A673 (cell line): Measurements from ENCODE around the gene B4GALNT3.

ENCODE experiments used
- EZH2 ChIP-seq: fragments of 200-600 bp; sonication (generic); IDR thresholded peaks from 2 replicates; pipeline ENCODE4 v1.6.1; 2017; ENCODE audit warnings: borderline replicate concordance, low read depth, mild to moderate bottlenecking, mixed read lengths, antibody characterized with exemption, low read length; ENCODE audit not compliant: poor library complexity, severe bottlenecking
- TF ChIP-seq, protein P1 (sequence below): fragments of 300-800, 200-600 bp; sonication (generic); conservative IDR thresholded peaks from 2 replicates; pipeline ENCODE4 v1.5.1; 2017; ENCODE audit warnings: low read depth, mild to moderate bottlenecking, antibody characterized with exemption, low read length, moderate library complexity, mixed read lengths

DNA sequence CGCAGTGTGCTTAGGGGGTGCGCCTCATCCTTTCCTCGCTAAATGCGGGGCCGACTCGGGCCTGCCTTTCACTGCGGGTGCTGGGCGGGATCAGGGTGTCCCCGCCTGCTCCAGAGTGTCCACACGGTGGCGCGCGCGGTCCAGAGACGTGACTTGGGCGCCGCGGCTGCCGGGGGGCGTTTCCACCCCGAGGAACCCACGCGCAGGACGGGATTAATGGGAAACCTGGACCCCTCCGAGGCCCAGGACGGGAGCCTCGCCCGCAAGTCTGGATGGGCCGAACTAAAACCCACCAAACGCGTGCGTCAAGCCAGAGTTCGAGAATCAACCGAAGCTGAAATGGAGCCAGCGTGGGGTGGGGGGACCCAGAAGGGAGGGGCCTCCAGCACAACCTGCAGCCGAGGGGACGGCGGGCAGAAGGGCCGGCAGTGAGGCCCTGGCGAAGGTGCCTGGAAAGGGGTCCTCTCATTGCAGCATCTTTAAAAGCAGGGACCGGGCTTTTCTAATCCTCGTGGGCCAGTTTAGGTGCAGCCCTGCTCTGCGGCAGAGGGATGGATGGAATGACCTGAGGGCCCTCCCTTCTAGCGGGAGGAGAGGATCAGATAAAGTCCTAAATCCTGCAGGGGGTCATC is 110.2 kb downstream of the B4GALNT3 start:
- TF ChIP-seq, protein P1, sequence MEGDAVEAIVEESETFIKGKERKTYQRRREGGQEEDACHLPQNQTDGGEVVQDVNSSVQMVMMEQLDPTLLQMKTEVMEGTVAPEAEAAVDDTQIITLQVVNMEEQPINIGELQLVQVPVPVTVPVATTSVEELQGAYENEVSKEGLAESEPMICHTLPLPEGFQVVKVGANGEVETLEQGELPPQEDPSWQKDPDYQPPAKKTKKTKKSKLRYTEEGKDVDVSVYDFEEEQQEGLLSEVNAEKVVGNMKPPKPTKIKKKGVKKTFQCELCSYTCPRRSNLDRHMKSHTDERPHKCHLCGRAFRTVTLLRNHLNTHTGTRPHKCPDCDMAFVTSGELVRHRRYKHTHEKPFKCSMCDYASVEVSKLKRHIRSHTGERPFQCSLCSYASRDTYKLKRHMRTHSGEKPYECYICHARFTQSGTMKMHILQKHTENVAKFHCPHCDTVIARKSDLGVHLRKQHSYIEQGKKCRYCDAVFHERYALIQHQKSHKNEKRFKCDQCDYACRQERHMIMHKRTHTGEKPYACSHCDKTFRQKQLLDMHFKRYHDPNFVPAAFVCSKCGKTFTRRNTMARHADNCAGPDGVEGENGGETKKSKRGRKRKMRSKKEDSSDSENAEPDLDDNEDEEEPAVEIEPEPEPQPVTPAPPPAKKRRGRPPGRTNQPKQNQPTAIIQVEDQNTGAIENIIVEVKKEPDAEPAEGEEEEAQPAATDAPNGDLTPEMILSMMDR: peak; percentile 99
- no peak for TF ChIP-seq EZH2
